Activated gamma-delta T cell treated with Interleukin-2 at 50 U/mL for 16 hours (primary cell): Measurements from ENCODE around the gene CDH22.

Experiments used
- DNase-seq: peaks from one replicate; pipeline ENCODE4 v3.0.0-alpha.2; 2020

Gene CDH22

DNA sequence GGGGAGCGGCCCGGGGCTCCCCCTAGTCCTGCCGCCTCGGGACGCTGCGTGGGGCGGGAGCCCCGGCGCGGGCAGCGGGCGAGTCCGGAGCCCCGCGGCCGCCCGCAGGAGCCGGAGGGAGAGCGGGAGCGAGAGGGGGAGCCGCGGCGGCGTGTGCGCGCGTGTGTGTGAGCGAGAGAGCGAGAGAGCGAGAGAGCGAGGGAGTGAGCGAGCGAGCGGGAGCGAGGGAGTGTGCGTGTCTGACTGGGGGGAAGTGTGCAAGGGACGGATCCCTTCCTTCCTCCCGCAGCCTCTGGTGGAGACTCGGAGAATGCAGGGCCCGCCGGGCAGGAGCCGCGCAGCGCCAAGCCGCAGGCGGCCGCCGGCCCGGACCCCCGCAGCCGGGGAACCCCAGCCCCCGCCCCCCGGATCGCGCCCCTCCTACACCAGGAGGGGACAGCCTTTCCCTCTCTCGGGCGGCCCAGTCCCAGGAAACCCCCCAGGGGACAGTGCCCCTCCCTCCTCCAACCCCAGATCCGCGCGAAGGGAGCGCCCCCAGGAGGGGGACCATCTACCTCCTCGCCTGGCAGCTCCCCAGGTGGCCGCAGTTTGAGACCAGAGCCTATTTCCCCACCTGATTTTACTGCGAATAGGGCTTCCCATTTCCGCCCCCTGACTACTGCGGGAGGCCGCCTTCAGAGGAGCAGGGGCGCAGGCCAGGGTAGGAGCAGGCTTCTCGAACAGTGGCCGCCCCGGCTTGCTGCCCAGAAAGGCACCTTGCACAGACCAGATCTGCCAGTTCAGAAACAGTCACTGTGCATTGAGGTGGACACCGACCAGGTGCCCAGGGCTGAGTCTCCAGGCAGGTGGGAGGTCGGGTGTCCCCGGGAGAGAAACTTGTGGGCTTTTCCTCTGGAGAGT lies at the start of gene CDH22:
Gene CDH22 (minus strand): TSS at position 241 of the 900 bp plus-strand sequence. CDS start 57,204 bp downstream, outside the sequence.
- peak; percentile 23 for DNase-seq

DNA sequence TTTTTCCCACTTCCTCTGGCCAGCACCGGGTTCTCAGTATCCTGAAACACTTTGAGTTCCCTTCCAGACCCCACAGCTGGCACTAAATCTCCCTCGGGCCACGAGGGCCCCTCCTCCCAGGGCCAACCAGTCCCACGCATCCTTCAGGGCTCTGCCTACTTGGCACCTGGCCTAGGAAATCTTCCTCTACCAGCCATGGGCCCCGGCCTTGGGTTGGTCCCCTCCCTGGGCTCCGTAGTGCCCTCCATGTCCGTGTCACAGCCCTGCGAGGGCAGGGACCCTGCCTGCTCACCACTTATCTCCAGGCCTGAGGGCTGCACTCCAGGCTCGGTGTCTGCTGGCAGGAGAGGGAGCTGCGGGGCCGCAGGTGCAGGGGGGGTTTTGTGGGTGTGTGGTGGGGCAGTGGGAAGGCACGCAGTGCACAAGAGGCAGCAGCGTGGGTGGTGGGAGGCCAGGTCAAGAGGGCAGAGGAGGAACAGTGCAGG lies 48.8 kb upstream of the CDH22 start:
- DNase-seq, result no peak

DNA sequence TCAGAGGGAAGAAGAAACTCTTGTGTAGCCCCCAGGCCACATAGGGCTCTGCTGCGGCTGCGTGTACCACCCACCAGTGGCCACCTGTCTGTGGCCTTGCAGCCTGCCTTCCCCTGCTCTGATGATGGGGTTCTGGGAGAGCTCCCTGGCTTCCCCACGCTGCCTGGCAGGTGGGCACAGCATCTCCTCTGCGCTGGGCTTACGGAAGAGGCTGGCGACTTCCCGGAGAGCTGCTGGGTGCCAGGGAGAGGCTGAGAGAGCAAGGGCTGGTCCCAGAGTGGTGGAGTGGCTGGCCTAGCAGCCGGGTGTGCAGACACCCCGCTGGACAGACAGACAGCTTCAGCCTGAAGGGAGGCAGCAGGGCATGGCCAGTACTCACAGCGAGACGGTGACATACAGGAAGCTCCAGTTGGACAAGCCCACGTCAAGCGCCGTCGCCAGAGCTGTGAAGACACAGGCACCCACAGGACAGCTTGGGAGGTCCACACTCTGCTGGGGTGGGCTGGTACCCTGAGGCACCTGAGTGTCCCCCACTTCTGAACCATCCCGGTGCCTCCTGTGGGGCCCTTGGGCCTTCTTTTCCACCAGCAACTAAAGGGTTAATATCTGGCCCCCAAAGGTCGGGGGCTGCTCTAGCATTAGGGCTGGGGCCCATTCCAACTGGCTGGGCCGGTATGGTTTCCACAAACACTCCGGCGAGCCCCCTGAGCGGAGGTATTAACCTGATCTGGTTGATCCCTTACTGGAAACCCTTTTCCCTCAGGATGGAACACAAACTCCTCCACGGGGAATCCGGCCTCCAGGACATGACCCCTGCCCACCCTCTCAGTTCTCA lies 48.1 kb upstream of the CDH22 start:
- DNase-seq, result no peak

DNA sequence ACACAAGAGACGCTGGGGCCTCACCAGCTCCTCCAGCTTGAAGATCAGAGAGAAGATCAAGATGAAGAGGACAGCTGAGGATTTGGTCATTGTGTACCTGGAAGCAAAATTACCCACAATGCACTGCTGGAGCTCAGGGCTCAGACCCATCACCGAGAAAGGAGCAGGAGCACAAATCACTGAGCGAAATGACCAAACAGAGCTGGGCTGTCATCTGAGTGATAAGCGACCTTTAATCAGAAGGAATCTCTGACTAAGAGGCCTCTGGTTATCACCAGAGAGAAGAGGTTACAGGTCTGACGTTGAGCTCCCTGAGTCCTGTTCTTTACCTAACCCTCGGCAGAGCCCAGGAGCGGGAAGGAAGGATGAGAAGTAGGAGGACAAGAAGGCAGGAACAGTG lies 47.5 kb upstream of the CDH22 start:
- no peak for DNase-seq

DNA sequence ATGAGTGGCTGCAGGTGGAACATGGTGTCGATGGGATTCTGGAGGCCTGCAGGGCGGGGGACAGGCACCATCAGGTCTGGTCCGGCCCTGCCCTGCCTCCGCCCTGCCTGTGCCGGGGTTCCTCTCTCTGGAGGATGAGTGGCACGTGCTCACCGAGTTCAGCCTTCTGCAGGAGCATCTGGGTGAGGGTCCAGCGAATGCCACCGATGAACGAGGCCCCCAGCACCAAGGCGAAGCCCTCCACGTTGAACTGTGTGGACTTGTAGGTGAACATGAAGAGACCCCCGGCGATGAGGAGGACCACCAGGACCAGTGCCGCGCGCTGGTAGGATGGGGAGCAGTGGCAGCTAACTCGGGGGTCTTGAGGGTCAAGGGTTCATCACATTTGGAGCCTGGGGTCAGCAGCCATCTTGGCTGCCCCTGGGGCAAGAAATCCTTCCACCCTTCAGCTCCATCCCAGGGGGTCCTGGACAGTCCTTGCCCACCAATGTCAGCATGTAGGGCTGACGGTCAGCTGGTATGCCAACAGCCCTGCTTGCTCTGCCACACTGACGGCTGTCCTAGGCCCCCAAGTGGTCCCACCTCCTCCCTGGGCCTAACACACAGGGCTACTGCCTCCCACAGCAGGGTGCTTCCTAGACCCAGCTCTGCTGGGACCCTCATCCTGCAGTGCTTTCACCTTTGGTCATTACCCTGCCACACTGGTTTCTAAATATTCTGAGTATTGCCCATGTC lies 46.8 kb upstream of the CDH22 start:
- no peak for DNase-seq

- DNase-seq, result no peak
These were observed 45.9 kb upstream of the CDH22 start for GRCh38 chr20:46354207-46354555.

DNA sequence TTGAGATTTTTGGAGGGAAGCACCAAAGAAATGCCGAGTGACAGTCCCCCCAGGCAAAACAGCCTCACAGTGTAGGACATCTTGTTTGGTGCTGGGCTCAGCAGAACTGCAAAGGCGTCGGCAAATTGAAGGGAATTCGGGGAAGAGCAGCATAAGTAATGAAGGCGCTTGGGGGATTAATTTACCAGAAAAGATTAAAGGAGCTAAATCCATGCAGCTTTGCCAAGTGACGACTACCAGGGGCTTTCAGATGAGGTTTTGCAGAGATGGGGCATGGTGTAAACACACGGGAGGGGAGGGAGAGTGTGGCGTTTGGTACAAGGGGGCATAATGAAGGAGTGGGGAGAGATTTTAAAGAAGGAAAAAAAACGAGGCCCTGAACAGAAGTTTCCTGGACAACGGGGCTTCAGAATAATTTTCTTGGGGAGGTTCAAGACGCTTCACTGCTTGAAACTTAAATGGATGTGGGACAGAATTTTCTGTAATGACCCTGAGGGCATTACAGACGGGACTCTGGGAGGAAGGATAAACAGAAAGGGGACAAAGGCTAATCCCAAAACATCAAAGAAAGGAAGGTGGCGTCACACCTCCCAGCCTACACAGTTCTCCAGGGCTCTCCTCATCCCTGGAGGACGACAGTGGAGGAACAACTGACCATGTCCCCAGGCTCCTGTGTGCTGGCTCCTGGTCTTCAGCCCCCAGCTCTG lies 45.4 kb upstream of the CDH22 start:
- DNase-seq, result no peak

- DNase-seq, result no peak
These were observed 44.2 kb upstream of the CDH22 start for GRCh38 chr20:46352370-46352938.

DNA sequence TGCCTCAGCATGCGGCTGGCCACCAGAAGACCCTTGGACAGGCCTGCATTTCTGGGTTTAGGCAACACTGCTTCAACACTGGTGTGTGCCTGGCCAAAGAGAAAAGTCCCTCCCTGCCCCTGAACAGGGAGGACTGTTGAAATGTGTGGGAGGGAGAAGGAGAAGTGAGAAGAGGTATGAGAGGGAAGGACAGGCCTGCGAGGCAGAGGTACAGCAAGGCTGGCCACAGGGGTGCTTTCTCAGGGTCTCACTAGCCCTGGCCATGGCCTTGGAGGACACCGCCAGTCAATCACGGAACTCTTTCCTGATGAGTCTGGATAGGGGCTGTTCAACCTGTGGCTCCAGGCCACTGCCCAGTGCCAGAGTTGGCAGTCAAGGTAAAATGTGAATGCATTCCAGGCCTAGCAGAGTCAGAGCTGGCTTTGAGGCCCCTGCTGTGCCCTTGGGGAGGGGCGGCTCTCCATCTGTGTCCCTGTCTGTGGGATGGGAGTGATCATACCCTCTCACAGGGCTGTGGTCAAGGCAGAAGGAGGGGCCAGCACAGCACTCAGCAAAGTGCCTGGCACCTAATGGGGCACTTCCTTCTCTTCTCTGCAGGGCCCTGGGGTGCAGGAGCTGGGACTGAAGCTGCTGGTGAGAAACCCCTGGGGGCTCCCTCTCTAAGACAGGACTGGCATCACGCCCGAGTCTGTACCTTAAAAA lies 43.2 kb upstream of the CDH22 start:
- no peak for DNase-seq

DNA sequence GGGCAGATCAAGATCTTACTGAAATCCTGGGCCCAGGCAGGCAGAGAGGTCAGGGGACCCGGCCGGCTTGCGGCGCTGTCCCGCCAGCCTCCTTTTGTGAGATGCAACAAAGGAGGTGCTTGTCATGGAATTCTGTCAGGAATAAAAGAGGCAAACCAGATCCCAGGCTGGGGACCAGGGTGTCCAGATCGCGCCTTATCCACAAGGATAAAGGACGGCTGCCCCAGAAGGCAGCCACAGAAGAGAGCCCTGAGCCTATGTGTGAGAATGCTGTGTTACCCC lies 42.6 kb upstream of the CDH22 start:
- DNase-seq, result no peak

DNA sequence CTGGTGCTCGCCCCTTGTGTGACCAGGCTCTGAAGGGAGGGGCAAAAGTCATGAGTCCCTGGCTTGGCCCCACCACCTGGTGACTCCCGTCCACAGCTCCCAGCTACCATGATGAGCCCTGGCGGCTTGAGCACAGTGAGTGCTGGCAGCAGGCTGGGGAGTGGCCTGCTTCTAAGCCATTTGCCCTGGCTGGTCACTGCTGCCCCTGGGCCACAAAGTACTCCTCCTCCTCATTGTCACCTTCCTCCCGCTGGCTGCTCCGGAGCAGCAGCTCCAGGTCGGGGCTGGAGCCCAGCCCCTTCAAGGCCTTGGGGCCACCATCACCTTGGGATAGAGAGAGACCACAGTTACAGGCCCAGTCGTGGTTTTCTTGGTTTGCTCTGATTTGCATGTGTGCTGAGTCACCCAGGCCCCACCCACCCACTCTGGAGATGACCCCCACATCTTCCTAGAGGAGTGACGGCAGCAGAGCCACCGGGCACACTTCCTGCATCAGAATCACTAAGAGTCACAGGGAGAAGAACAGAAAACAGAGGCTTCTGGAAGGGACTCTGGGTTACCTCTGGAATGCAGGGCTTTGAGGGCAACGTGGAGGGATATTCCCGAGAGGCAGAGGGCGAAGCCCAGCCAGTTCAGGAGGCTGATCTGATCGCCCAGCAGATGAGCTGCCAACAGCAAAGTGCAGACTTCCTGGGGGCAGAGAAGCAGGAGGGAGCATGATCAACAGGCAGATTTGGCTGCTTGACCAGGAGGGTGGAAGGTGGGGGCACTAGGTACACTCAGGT lies 42.1 kb upstream of the CDH22 start:
- DNase-seq, result no peak

GRCh38 chr20:46349742-46350056 lies 41.4 kb upstream of the CDH22 start:
- no peak for DNase-seq

- no peak for DNase-seq
These were observed 40.9 kb upstream of the CDH22 start for GRCh38 chr20:46349035-46349741.

DNA sequence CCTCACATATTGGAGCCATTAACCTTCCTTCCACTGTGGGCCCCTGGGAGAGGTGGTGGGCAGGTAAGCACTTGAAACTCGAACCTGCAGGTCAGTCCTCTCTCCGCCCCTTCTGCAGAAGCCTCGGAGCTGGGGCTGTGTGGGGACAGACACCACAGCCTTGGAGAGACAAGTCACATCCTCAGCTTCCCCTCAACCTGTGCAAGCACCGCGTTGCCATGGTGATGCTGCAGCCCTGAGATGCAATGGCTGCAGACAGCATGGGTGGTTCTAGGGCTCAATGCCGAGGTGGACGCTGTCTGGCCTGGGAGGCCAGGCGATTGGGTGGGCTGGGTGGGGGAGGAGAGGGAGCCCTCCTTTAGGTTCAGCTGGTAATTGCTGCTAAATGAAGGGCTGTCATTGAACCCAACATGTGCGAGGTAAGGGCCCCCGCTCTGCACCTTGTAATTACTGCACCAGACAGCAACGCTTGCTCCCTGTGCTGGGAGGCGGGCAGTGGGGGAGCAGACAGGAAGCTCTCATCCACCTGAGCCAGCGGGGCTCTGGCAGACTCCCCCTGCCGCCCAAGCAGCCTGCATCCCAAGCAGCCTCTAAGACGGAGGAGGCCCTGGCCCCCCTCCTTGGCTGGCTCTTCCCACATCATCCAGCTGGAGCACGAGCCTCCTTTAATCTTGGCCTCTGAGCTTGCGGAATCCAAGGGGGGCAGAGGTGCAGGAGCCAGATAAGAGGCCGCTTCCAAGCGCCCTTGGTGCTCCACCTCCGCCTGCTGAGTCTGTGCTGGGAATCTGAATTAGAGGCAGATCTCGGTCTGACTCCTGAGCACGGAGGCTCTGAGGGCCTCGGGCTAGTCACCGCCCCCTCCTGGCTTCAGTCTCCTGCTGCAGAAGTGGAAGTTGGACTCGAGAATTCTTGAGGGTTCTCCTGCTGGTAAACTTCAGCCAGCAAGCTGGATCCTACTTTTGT lies 39.8 kb upstream of the CDH22 start:
- no peak for DNase-seq

GRCh38 chr20:46346770-46347169 lies 38.5 kb upstream of the CDH22 start:
- DNase-seq, result no peak

DNA sequence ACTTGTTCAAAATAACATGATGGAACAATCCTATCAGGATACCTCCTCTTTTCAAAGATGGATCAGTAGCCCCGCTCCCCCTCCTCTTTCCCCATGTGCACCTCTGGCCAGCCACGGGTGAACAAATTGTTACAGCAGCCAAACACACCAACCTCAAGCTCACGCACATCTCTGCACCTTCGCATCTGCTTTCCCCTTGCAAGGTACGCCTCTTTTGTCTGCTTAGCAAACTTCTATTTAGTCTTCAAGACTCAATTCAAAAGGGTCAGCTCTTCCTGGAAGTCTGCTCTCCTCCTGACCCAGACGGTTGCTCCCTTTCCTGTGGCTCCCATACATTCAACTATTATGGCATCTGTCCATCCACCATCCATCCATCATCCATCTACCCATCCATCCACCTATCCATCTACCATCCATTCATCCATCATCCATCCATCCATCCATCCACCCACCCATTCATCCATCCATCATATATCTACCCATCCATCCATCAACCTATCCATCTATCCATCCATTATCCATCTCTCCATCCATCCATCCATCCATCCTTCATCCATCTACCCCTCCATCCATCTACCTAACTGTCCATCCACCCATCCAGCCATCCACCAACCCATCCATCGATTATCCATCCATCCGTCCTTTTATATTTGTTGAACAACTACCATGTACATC lies 36.3 kb upstream of the CDH22 start:
- DNase-seq, result no peak

DNA sequence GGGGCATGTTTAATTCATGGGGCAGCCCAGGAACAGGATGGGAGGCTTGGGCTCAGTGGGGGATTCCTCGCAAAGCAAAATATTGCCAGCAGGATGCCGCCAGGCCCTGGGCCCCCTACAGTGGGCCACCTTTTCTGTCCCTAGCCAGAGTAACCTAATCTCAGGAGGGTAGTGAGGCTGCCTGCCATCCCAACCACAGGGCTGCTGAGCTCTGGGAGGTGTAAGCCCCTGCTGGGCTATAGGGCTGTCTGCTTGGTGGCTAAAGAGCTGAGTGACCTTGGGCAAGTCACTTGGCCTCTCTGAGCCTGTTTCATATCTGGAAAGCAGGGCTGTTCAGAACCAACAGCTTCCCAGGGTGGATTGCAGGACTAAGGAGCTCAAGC lies 35.7 kb upstream of the CDH22 start:
- no peak for DNase-seq

DNA sequence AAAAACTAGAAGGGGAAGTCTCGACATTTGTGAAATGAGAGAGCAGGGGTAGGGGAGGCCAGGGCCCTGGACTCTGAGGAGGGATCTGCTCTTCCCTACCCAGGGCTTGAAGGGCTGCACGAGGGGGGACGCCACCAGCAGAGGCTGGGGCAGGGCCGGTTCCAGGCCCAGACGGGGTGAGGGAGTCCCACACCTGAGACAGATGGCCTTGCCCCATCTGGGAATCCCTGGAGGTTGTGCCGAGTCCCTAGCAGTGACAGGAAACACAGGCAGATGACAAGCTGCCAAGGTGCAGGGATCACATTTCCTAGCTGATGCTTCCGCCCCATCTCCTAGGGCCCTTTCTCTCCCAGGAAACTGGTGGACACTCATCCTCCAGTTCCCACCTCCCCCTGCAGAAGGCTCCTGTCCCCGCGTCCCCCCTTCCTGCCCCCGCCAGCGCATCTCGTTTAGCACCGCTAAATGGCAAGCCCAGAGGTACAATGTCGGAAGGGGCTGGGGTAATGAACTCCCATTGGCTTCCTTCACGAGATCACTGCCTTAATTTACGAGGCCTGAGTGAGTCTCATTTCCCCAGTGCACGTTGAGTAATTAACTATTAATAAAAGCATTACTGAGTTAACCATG lies 35.2 kb upstream of the CDH22 start:
- no peak for DNase-seq
